Central memory CD8-positive, alpha-beta T cell (primary cell): ENCODE data around the gene KIF16B.
"Not testable (repeated sequence)": the region's sequence is repeated elsewhere in the genome, so short reads cannot be mapped to it uniquely, and the experiment has no call there.

Source experiments
- ATAC-seq: fragments of 150-1000 bp; cut with Tn5 transposase; replicated peaks from 2 replicates; pipeline ENCODE4 v1.10.0; 2022; ENCODE audit warnings: mild to moderate bottlenecking, moderate FRiP score, moderate number of reproducible peaks; ENCODE audit not compliant: poor library complexity, severe bottlenecking; ENCODE audit errors: extremely low read depth
- DNase-seq, 2 donors: peaks; one replicate each; pipeline ENCODE4 v3.0.0; 2021; ENCODE audit warnings: low spot score in 2 of 2
- H3K27ac Mint-ChIP-seq: one replicate; pipeline ENCODE4 v1.8.0; 2022; ENCODE audit warnings: low read depth, mild to moderate bottlenecking, moderate library complexity, mixed read lengths
- H3K27me3 Mint-ChIP-seq: one replicate; pipeline ENCODE4 v1.8.0; 2022; ENCODE audit warnings: mixed read lengths
- H3K36me3 Mint-ChIP-seq: one replicate; pipeline ENCODE4 v1.8.0; 2022; ENCODE audit warnings: mild to moderate bottlenecking, moderate library complexity, mixed read lengths; ENCODE audit not compliant: insufficient read depth
- H3K4me1 Mint-ChIP-seq: one replicate; pipeline ENCODE4 v1.8.0; 2022; ENCODE audit warnings: mixed read lengths
- H3K4me3 Mint-ChIP-seq: one replicate; pipeline ENCODE4 v1.8.0; 2022; ENCODE audit warnings: mild to moderate bottlenecking, moderate library complexity, mixed read lengths
- H3K9me3 Mint-ChIP-seq: one replicate; pipeline ENCODE4 v1.8.0; 2022; ENCODE audit warnings: mixed read lengths

KIF16B gene

DNA sequence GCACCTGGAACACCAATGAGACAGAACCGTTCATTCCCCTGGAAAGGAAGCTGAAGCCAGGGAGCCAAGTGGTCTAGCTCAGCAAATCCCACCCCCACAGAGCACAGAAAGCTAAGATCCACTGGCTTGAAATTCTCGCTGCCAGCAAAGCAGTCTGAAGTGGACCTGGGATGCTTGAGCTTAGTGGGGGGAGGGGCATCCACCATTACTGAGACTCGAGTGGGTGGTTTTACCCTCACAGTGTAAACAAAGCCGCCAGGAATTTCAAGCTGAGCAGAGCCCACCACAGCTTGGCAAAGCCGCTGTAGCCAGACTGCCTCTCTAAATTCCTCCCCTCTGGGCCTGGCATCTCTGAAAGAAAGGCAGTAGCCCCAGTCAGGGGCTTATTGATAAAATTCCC is 53.1 kb downstream of the KIF16B start:
- Mint-ChIP-seq H3K4me1 (peaks cover 9% of the 10 kb centered on the region), H3K27me3 (no peaks in the 10 kb centered on the region), H3K4me3 (no peak overlapping the region), H3K36me3 (peaks cover 2% of the 10 kb centered on the region), H3K27ac (no peak overlapping the region), H3K9me3 (no peaks in the 10 kb centered on the region)
- ATAC-seq (no peak), DNase-seq (no peak)

- not testable (repeated sequence) for H3K4me3 Mint-ChIP-seq, H3K27ac Mint-ChIP-seq, DNase-seq, H3K9me3 Mint-ChIP-seq, H3K36me3 Mint-ChIP-seq, ATAC-seq, H3K27me3 Mint-ChIP-seq, H3K4me1 Mint-ChIP-seq
Observed at GRCh38 chr20:16519673-16520072, 53.6 kb downstream of the KIF16B start.

- Mint-ChIP-seq H3K4me1 (peaks cover 9% of the 10 kb centered on the region), H3K27ac (peak overlapping the region; percentile 30), H3K36me3 (peaks cover 7% of the 10 kb centered on the region), H3K4me3 (no peak overlapping the region), H3K27me3 (no peaks in the 10 kb centered on the region), H3K9me3 (no peaks in the 10 kb centered on the region)
- ATAC-seq (no peak), DNase-seq (no peak)
Observed at GRCh38 chr20:16518784-16519084, 54.5 kb downstream of the KIF16B start.

DNA sequence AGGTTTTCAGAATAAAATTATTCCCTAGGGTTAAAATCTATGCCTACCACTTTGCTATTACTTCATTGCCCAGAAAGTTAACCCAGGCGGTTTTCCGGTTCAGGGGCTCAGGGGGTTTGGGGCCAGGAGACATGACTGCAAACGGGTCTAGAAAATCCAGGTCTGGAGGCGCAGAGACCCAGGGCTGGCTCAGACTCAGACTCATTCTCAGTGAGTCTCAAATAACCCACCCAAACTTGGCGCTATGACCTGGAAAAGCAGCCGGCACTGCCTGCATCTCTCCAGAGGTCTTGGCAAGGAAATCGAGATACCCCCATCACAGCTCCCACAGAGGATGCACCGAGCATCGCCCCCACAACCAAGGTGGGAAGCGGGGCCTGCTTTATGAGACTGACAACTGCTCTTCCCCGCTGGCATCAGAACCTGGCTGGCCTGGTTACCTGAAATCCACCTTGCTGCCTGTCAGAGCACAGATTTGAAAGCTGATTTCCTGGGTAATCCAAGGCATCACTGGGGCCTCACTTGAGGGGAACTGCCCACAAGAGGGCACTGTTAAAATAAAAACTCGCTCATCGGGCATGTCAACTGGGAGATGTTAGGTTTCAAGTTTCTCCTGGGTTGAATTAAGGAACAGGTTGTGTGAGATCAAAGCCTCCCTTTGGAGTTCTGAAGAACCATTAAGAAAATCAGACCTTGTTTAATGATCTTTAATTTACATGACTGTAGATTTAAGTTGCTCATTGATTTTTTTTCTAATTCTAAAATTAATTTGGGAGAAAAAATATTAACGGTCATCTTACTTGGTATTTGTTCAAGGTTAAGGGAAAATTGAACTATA is 55.1 kb downstream of the KIF16B start:
- Mint-ChIP-seq H3K27ac (peak overlapping the region; percentile 30), H3K9me3 (no peaks in the 10 kb centered on the region), H3K4me3 (no peak overlapping the region), H3K27me3 (no peaks in the 10 kb centered on the region), H3K4me1 (peaks cover 9% of the 10 kb centered on the region), H3K36me3 (peaks cover 7% of the 10 kb centered on the region)
- DNase-seq (no peak), ATAC-seq (no peak)

DNA sequence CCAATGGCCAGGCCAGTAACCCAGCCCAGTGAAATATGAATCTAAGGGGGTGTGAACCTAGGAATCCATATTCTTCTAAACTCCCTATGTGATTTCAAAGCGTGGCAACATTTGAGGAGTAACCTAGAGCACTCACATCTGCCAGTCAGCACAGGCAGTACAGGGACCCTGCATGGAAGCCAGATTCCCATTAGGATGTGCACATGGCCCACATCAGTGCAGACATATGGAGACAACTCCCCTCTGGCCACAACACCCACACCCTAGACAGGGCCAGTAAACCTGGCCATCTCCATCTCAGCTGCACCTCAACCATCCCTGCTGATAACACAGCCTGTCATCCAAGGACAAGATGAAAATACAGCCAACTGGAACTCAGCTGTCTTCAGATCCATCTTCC is 56.5 kb downstream of the KIF16B start:
- Mint-ChIP-seq H3K4me3 (no peak overlapping the region), H3K4me1 (peaks cover 9% of the 10 kb centered on the region), H3K36me3 (peaks cover 7% of the 10 kb centered on the region), H3K27me3 (no peaks in the 10 kb centered on the region), H3K9me3 (no peaks in the 10 kb centered on the region), H3K27ac (no peak overlapping the region)
- DNase-seq (no peak), ATAC-seq (no peak)

GRCh38 chr20:16515046-16515445 is 58.2 kb downstream of the KIF16B start:
- H3K27me3 Mint-ChIP-seq: no peaks in the 10 kb centered on the region
- no peak overlapping the region for H3K4me3 Mint-ChIP-seq
- H3K27ac Mint-ChIP-seq: no peak overlapping the region
- no peaks in the 10 kb centered on the region for H3K9me3 Mint-ChIP-seq
- no peak for DNase-seq
- no peak for ATAC-seq
- peaks cover 9% of the 10 kb centered on the region for H3K4me1 Mint-ChIP-seq
- H3K36me3 Mint-ChIP-seq: peaks cover 12% of the 10 kb centered on the region

DNA sequence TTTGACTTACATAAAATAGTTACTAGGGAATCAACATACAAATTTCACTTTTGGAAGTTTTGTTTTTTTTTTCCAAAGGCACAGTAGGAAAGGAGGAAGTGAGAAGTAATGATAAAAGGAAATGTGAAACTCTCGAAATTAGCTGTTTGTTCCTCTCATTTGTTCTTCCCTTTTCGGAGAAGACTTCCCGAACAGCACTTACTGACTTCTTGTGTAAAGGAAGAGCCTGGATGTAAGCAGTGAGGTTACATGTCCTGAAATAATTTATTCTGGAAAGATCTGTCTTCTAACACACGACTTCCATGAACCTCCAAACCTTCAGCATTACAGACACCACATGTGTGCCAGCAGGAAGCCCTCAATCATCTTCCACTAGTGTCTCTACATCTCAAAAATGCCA is 59.1 kb downstream of the KIF16B start:
- Mint-ChIP-seq H3K27ac (no peak overlapping the region), H3K9me3 (no peaks in the 10 kb centered on the region), H3K4me3 (no peak overlapping the region), H3K4me1 (peaks cover 5% of the 10 kb centered on the region), H3K36me3 (peaks cover 12% of the 10 kb centered on the region), H3K27me3 (no peaks in the 10 kb centered on the region)
- ATAC-seq: no peak
- DNase-seq: no peak

DNA sequence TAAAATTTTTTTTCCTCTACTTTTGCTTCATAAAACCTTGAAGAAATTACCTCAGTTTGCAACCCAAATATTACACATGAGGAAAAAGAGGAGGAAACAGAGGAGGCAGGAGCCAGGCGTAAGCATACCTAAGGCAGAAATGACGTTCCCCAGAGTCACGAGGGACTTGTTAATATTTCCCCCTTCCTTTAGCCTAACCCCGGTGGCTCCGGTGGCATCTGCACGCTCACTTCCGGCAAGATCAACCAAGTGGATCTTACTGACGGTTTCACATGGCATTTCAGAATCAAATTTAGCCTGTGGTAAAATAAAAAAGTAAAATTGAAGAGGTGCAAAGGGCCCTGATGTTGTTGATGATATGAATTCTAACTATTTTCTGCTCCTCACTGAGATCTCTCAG is 67.4 kb downstream of the KIF16B start:
- Mint-ChIP-seq H3K27ac (no peak overlapping the region), H3K27me3 (no peaks in the 10 kb centered on the region), H3K9me3 (no peaks in the 10 kb centered on the region), H3K4me1 (peaks cover 5% of the 10 kb centered on the region), H3K36me3 (peaks cover 26% of the 10 kb centered on the region), H3K4me3 (no peak overlapping the region)
- no peak for DNase-seq
- no peak for ATAC-seq

DNA sequence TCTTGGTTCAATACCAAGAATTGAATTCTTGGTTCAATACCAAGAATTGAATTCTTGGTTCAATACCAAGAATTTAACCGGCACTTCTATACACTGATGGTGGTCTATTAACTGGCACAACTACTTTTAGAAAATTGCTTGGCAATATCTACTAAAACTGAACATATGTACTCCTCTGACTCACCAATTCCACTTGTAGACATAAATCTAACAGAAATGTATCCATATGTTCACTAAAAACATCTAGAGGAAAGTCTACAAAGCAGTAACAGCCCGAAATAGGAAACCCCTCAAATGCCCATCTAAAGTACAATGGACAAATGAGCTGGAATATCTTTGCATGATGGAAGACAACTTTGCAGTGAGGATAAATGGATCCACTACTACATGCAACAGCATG is 71.9 kb downstream of the KIF16B start:
- no peak overlapping the region for H3K4me3 Mint-ChIP-seq
- ATAC-seq (no peak), DNase-seq (no peak)
- peaks cover 14% of the 10 kb centered on the region for H3K36me3 Mint-ChIP-seq
- no peak overlapping the region for H3K27ac Mint-ChIP-seq
- no peaks in the 10 kb centered on the region for H3K9me3 Mint-ChIP-seq
- H3K27me3 Mint-ChIP-seq: no peaks in the 10 kb centered on the region
- H3K4me1 Mint-ChIP-seq: peaks cover 5% of the 10 kb centered on the region

DNA sequence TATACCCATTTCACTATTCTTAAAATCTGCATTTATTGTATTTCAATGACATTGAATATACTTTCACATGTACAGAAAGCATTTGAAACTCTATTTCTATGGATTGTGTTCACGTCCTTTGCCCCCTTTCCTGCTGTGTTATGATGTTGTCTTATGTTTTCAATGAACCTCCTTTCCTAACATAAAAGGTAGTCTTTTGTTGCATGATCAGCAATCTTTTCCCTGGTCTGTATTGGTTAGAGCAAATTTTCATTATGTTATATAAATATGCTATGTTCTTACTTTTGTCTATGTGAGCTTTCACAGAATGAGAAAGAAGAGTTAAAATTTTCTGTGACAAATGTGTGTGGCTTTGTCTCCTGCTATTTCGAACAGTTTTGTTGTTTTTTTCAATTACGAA is 73.1 kb downstream of the KIF16B start:
- Mint-ChIP-seq H3K36me3 (peaks cover 10% of the 10 kb centered on the region), H3K4me3 (no peak overlapping the region), H3K27me3 (no peaks in the 10 kb centered on the region), H3K27ac (no peak overlapping the region), H3K4me1 (peaks cover 5% of the 10 kb centered on the region), H3K9me3 (no peaks in the 10 kb centered on the region)
- ATAC-seq: no peak
- DNase-seq: no peak

DNA sequence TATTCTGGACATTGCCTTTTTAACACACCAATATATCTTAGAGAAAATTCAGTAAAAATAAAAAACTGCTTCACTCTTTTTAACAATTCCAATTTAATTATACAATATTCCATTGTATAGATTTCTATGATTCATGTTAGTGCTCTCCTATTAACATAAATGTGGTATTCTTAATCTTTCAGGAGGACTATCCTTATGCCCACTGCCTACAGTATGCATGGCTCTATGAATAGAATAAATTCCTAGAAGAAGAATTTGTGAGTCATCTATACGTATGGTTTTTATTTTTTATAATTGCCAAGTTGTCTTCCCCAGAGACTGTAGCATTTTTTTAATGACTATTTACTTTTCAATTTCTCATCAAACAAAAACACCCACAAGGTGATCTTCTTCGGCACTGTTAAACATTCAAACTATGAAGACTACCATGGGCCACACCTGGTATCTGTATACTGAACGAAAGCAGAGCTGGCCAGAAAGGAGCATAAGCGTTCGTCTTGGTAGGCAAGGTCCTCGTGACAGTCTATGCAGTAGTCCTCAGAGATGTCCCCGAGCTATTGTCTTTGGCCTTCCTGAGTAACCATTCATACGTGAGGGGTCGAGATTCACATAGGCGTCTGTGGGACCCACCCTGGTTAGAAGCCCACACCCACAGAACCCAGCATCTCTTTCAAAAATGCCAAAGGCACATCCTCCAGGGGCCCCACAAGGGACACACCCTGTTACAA is 74.6 kb downstream of the KIF16B start:
- ATAC-seq: no peak
- Mint-ChIP-seq H3K4me1 (peaks cover 5% of the 10 kb centered on the region), H3K36me3 (peaks cover 8% of the 10 kb centered on the region), H3K9me3 (no peaks in the 10 kb centered on the region), H3K27me3 (no peaks in the 10 kb centered on the region), H3K27ac (no peak overlapping the region), H3K4me3 (no peak overlapping the region)
- no peak for DNase-seq

- ATAC-seq (no peak), DNase-seq (no peak)
- Mint-ChIP-seq H3K4me1 (peaks cover 5% of the 10 kb centered on the region), H3K9me3 (no peaks in the 10 kb centered on the region), H3K4me3 (no peak overlapping the region), H3K36me3 (peaks cover 2% of the 10 kb centered on the region), H3K27me3 (no peaks in the 10 kb centered on the region), H3K27ac (no peak overlapping the region)
Observed at GRCh38 chr20:16497896-16498295, 75.4 kb downstream of the KIF16B start.

DNA sequence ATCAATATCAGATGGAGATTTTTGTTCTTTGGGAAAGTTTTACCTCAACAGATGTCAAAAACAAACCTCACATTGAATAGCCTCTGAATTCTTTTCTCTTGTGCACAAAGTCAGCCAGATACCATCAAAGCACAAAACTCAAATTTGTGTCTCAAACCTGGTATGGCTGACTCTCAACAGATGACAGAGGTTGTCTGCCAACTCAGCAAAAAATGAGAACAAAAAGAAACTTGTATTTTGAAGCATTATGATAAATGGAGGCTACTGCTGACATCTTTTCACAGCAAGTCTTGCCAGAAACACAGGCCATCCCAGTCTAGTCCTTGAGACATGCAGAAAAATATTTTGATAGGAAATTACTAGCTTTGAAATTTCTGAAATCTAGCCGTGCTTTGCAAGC is 79.8 kb downstream of the KIF16B start:
- no peaks in the 10 kb centered on the region for H3K27me3 Mint-ChIP-seq
- ATAC-seq (no peak), DNase-seq (no peak)
- no peak overlapping the region for H3K4me3 Mint-ChIP-seq
- H3K27ac Mint-ChIP-seq: no peak overlapping the region
- H3K4me1 Mint-ChIP-seq: no peaks in the 10 kb centered on the region
- peaks cover 8% of the 10 kb centered on the region for H3K36me3 Mint-ChIP-seq
- H3K9me3 Mint-ChIP-seq: no peaks in the 10 kb centered on the region
